DMS114 treated with DMSO at 0.1 percent for 48 hours (cell line): ENCODE results near the gene B4GALT5.

ENCODE experiments used
- DNase-seq: peaks from one replicate; lab custom pipeline; 2025; ENCODE audit not compliant: unreplicated experiment; lab: John Stamatoyannopoulos, UW

The B4GALT5 gene

DNA sequence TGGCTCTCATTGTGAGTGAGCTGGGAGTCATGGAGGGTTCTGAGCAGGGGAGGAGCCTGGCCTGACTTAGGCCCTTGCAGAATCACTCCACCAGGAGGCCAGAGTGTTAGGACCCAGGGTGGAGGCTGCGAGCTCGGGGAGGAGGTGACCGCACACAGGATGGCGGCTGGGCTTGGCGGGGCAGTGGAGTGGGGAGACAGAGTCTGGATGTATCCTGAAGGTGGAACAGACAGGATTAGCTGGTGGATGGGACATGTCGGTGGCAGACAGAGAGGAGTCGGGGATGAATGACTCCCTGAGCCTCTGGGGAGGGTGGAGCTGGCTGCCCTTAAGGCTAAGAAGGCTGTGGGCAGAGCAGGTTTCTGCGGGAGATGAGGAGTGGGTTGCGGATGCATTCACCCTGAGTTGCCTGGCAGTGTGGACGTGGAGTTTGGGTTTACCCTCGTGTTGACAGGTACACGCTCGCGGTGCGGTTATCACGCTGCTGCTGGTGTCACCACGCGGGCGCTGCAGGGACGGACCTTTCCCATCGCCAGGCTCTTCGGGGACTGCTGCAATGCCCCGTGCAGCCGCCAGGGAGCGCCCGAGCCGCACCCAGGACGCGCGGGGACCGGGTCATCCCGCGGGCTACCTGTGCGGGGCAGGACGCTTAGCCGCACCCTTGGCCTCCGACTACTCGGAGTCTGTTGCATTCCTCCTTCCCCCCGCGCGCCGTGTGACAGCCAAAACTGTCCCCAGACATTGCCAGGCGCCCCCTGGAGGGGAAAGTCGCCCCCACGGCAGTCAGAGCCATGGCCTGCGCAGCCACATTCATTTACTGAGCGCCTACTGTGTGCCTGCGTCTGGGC lies 102.8 kb downstream of the B4GALT5 start:
- DNase-seq = peak; percentile 84

DNA sequence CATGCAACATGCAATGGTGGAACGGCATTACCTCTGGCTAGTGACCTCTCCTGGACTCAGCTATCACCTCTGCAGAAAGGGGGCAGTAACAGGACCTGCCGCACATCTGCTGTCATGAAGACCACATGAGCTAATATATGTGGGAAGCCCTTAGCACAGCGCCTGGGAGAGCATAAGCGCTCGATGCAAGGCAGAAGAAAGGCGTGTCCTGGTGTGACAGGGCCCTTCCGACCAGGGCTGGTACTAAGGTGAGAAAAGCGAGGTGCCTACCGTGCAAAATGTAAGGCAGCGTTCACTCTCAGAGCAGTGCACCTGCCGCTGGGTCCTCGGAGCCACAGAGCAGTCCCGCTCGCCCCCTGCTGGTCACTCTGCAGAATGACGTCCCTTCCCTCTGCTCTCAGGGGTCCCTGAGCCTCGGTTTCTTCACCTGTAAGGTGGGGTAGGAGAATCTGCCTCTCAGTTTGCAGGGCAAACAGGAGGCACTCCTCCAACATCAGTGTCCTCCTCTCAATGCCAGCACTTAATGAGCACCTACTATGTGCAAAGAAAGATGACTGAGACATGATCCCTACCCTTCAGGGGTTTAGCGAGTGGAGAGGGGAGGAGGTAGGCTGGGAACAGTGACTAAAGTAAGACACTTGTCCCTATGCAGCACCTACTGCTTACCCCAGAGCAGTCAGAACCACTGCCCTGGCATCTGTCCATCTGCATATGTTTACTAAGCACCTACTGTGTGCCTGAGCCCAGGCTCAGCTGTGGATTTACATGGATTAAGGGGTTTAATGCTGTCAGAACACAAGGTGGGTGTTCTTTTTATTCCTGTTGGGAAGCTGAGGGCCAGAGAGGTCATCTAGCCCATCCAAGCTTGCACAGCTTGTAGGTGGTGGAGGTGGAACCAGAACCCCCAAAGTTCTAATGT lies 104.7 kb downstream of the B4GALT5 start:
- peak; percentile 71 for DNase-seq

DNA sequence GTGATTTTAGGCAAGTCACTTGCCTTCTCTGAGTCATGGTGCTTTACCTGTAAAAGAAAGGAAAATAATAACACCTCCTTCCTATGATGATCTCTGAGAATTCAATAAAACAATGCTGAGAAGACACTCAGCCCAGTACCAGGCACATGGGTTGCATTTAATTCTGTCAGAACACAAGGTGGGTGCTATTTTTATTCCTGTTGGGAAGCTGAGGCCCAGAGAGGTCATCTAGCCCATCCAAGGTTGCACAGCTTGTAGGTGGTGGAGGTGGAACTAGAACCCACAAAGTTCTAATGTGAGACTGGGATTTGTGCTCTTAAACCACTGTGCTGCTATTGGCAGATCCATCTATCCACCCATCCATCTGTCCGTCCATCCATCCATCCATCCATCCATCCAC lies 106.1 kb downstream of the B4GALT5 start:
- no peak for DNase-seq

DNA sequence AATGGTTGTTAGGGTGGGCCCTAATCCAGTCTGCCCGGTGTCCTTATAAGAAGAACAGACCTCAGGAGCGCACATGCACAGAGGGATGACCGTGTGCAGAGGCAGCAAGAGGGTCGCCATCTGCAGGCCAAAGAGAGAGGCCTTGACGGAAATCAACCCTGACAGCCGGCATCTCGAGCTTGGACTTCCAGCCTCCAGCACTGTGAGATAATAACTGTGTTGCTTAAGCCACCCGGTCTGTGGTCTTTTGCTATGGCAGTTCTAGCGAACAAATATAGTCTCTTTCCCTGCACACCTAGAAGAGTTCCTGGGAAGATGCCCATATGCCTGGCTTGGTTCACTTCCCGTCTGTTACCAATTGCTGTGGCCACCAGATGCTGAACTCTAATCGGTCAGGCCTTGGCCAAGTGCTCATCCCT lies 110.5 kb downstream of the B4GALT5 start:
- DNase-seq = peak; percentile 69

DNA sequence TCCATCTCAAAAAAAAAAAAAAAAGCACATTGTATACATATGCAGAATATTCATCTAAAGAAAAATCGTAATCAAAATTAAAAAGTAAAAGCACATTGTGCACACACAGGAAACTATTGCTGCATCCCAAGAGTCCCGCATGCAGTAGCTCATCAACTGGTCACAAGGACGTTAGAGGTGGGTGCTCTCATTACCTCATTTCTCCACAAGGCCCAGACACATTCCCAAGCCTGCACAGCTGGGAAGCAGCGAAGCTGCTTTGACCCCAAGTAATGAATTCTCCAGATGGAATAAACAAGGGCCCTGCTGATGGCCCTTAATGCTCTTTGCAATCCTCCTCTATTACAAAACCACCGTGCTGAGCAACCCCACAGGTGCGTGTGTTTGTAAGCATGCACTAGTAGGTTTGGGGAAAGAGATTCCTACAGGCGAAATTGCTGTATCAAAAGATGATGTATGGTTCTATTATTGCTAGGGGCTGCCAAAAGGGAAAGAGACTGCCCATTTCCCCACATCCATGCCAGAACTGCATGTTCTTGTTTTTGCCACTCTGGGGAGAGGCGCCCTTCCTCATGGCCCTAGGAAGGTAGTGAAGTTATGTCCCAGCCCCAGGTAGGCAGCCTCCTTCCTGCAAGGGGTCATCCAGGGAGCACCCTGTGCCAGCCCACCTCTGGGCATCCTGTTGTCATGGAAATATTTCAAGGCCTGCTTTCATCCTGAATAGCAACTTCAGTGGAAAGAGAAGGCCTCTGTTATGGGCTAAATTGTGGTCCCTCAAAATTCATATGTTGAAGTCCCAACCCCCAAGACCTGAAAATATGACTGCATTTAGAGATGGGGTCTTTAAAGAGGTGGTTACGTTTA lies 111.1 kb downstream of the B4GALT5 start:
- DNase-seq = no peak

DNA sequence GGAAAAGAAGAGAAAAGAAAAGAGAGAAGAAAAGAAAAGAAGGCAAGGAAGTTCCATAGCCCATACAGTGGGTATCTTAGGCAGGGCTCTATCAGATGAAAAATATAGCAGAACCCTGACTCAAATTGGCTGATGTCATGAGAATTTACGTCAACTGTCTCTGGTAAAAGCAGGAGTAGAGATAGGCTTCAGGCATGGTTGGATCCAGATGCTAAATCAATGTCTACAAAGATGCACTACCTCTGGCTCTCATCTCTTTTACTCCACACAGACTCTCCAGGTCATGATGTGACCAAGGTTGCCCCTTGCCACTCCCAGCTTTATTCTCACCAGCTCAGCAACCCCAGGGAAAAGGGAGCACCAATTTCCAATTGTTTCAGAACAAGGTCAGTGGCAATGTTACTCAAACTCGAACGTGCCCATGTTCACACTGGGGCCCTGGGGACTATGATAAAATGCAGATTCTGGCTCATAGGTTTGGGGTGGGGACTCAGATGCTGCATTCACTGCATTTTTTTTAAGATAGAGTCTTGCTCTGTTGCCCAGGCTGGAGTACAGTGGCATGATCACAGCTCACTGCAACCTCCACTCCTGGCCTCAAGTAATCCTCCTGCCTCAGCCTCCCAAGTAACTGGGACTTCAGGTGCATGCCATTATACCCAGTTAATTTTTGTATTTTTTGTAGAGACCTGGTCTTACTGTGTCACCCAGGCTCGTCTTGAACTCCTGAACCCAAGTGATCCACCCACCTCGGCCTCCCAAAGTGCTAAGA lies 112.3 kb downstream of the B4GALT5 start:
- no peak for DNase-seq

DNA sequence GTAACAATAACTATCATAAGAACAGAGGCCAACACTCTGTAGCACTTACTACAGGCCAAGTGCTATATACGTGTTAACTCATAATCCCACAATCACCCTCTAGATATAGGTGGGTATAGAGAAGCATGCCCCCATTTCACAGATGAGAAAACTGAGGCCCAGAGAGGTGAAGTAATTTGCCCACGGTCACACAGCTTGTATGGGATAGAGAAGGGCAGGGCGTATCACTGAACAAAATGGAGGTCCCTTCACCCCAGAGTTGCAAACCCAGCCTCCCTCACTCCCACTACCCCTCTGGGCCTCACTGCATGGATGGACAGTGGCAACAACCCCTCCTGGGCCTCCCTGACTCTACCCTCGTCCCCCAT lies 113.9 kb downstream of the B4GALT5 start:
- DNase-seq = no peak

DNA sequence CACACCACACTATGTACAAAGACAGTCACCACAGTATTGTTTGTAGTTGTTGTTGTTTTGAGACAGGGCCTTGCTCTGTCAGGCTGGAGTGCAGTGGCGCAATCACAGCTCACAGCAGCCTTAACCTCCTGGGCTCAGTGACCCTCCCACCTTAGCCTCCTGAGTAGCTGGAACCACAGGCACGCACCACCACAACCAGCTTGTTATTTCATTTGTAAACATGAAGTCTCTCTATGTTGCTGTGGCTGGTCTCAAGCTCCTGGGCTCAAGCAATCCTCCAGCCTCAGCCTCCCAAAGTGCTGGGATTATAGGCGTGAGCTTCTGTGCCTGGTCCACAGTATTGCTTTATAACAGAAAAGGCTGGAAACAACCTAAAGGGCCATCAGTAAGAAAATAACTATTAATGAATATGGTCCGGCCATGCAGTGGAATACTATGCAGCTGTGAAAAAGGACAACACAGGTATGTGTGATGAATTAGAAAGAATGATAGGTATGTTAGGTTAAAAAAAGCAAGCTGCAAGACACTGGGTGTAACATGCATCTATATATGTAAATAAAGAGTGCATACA lies 115.8 kb downstream of the B4GALT5 start:
- DNase-seq = no peak

DNA sequence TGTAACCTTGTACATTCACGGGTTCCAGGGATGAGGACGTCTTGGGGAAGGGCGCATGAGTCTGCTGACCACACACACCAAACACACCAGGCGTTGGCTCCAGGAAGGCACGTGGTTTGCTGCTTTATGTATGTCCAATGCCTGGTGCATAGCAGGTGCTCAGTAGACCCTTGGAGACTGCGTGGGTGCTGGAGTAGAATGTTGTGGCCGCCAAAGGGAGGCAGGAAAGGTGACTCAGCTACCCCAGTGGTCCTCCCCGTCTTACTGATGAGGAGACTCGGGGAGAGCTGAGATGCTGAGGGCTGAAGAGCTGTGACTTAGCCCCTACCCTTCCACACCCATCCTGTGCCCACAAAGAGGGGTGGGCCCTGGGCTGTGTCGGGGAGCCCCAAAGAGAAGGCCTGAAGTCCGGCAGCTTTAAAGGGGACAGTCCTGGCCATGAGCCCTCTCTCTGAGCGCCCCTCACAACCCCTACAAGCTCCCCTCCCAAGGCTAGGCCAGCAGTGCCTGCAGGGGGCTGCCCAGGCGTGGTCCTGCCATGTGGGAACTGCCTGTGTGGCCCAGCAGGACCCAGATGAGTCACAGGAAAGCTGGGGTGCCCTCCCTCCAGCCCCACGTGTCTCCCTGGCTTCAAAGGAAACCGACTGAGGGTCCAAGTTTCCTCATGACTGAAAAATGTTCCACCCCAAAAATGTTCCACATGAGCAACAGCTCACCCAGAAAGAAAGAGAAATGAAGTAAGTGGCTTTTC lies 117.7 kb downstream of the B4GALT5 start:
- no peak for DNase-seq

DNA sequence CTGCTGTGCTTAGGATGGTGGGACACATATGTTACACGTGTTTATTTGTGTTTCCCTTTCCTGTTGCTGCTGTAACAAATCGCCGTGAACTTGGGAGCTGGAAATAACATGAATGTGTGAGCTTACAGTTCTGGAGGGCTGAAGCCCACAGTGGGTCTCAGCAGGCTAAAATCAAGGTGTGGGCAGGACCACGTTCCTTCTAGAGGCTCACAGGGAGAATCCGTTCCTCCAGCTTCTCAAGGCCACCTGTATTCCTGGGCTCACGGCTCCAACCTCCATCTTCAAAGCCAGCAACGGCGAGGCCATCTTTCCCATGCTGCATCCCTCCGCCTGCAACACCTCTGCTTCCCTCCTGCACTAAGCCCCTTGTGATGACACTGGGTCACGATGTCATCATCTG lies 118.3 kb downstream of the B4GALT5 start:
- no peak for DNase-seq

DNA sequence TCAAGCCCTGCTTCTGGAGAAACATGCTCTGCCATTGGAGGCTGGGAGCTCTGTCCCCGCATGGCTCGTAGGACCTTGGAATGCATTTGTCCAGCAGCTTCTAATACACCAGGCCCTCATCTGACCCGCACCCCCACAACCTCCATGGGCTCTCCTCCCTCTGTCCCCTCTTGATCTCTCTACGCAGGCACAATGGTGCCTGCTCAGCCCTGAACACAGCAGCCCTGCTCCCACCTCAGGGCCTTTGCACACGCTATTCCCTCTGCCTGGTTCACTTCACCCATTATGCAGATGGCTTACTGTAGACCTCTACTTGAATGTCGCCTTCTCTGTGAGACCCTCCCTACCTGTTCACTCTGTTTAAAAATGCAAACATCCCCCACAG lies 118.8 kb downstream of the B4GALT5 start:
- DNase-seq = no peak

DNA sequence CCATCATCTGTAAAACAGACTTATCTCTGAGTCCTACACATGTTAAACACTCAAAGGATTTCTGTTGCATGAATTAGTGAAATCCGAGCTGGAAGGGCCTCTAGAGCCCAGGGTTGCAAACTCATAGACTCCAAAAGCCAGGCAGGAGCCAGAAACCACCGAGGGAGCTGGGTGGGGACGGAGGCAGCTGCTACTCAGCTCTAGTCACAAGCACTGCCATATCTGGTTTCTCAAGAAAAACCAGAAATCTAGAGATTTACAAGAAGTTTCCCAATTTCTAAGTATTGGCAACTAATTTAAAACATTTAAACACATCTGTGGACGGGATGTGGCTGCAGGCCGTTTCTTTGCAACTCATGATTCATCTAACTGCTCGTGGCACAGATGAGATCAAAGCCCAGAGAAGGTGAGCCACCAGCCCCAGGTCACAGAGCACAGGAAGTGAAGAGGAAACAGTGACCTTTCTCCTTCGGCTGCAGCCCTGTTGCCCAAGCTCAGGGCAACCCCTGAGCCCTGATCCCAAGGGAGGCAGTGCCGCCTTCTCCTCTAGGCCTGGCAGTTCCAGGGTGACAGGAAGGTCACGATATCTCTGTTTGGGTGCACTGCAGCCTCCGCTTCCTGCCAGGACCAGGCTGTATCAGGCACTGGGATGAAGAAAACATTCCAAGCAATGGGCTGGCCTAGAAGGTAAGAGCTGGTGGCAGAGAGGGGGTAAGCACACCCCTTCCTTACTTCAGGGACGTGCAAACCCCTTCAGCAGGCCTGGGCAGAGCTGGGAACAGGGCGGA lies 119.3 kb downstream of the B4GALT5 start:
- no peak for DNase-seq

DNA sequence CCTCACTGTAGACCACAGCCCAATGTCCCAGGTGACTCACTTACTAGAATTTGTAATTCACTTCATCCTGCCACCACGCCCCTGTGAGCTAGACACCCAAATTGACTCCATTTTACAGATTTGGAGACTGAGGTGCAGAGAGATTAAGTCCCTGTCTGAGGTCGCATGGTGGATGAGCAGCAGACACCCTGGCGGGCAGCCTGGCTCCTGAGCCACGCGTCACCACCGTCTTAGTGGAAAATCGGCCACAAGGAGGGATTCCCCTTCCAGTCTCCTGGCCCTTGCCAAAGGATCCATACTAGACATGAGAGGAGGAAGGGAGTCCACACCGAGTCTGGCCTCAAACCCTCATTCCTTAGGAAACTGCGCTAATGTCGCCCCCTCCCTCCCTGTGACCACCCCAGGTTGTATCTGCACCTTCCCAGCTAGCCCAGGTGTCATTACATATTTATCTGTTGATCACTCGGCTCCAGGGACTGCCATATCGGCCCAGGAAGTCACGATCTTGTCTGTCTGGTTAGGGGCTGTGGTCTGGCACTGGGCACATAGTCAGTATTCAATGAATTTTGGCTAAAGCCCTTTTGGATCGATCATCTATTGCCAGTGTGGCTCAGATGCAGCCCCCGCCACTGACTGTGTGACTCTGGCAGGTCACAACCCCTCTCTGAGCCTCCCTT lies 120.1 kb downstream of the B4GALT5 start:
- no peak for DNase-seq

DNA sequence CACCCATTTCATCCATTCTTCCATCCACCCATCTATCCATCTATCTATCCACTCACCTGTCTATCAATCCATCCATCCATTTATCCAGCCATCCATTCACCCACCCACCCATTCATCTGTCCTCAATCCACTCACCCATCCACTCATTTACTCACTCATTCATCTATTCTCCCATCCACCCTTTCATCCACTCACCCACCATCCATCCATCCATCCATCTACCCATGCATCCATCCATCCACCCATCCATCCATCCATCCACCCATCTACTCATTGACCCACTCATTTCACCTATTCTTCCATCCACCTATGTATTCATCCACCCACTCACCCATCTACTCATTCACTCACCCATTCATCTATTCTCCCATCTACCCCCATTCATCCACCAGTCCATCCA lies 121.6 kb downstream of the B4GALT5 start:
- no peak for DNase-seq

DNA sequence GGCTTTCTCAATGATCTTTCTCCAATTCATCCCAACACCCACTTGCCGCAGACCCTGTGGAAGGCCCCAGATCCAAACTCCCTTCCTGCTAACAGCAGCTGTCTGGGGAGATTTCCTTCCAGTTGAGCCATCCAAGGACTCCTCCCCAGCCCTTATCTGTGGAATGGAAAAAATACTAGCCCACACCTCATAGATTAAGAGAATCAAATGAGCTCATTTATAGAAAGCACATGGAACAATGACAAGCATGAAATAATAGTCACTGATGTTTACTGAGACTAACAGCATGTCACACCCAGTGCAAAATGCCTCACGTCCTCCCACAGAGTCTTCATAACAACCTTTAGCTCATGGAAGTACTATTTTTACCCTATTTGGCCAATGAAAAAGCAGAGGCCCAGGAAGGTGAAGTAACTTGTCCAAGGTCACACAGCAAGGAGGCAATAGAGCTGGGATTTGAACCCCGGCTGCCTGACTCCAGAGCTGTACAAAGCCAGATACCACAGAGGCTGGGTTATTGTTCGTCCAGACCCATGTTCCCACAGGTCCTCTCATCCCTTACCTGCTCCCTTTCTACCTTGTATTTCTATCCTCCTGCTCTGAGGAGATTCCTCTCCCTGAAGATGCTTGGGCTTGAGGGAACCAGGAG lies 122.3 kb downstream of the B4GALT5 start:
- DNase-seq = no peak

DNA sequence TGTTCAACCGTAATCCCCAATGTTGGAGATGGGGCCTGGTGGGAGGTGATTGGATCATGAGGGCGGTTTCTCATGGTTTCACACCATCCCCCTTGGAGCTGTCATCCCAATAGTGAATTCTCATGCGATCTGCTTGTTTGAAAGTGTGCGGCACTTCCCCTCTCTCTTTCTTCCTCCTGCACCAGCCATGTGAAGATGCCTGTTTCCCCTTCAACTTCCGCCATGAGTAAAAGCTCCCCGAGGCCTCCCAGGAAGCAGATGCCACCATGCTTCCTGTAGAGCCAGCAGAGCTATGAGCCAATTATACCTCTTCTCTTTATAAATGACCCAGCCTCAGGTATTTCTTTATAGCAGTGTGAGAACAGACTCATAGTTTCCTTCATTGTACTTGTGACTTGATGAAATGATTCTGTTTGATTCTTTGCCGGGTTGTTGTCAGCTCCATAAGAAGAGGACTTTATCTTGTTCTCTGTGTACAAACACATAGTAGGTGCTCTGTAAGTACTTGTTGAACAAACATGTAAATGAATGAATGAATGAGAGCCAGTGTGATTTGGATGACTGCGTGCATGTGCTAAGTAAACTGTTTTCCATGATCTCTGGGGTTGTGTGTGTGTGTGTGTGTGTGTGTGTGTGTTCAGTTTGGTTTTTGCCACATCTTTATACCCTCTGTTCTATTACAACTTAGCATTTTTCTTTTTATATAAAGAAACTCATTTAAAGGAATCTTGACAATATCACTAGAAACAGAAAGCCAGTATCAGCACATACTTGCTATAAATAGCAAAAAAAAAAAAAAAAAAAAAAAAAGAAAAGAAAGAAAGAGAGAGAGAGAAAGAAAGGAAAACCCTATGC lies 123.3 kb downstream of the B4GALT5 start:
- DNase-seq = no peak

DNA sequence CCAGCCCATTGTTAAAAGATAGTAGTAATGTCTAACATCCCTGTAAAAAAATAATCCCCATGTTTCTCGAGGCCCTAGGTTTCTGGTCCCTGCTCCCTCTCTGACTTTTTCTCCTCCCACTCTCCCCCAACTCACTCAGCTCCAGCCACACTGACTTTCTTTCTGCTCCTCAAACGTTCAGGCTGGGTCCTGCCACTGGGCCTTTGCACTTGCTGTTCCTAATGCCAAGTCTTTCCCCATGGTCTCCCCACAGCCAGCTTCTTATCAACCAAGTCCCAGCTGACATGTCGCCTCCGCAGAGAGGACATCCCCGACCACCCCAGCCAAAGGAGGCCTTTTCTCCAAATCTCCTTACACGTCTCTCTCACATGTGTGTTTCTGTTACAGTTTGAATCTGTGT lies 123.9 kb downstream of the B4GALT5 start:
- no peak for DNase-seq
